HG02885 (cell line): ENCODE results near the gene HRG.
A peak's percentile ranks its signal among the peaks of the same experiment; 100 is the strongest.
"Not testable (repeated sequence)": the region's sequence is repeated elsewhere in the genome, so short reads cannot be mapped to it uniquely, and the experiment has no call there.

Source experiments
- ATAC-seq: cut with Tn5 transposase; IDR thresholded peaks from one replicate; pipeline ENCODE4 v1.9.1; 2021; ENCODE audit warnings: mild to moderate bottlenecking; ENCODE audit not compliant: unreplicated experiment, poor library complexity

Gene HRG

GRCh38 chr3:186678604-186679003 is 12.8 kb downstream of the HRG start:
- no peak for ATAC-seq

- no peak for ATAC-seq
Measured at GRCh38 chr3:186679151-186679550, 13.3 kb downstream of the HRG start.

- no peak for ATAC-seq
Measured at GRCh38 chr3:186680869-186681268, 15.1 kb downstream of the HRG start.

GRCh38 chr3:186682812-186683211 is 17.0 kb downstream of the HRG start:
- no peak for ATAC-seq

GRCh38 chr3:186683979-186684378 is 18.2 kb downstream of the HRG start:
- no peak for ATAC-seq

- ATAC-seq = not testable (repeated sequence)
Measured at GRCh38 chr3:186686475-186686874, 20.7 kb downstream of the HRG start.

GRCh38 chr3:186687120-186687651 is 21.4 kb downstream of the HRG start:
- no peak for ATAC-seq

GRCh38 chr3:186690304-186690703 is 24.5 kb downstream of the HRG start:
- ATAC-seq = not testable (repeated sequence)

- no peak for ATAC-seq
Measured at GRCh38 chr3:186691676-186692075, 25.9 kb downstream of the HRG start.

- no peak for ATAC-seq
Measured at GRCh38 chr3:186693843-186694242, 28.0 kb downstream of the HRG start.

GRCh38 chr3:186694288-186695032 is 28.6 kb downstream of the HRG start:
- ATAC-seq = no peak

GRCh38 chr3:186696522-186696921 is 30.7 kb downstream of the HRG start:
- no peak for ATAC-seq

GRCh38 chr3:186697510-186697909 is 31.7 kb downstream of the HRG start:
- no peak for ATAC-seq

GRCh38 chr3:186700267-186700666 is 34.5 kb downstream of the HRG start:
- ATAC-seq = peak; percentile 57

GRCh38 chr3:186702451-186702850 is 36.6 kb downstream of the HRG start:
- not testable (repeated sequence) for ATAC-seq

- ATAC-seq = peak; percentile 51
Measured at GRCh38 chr3:186705882-186706780, 40.3 kb downstream of the HRG start.

- ATAC-seq = no peak
Measured at GRCh38 chr3:186708983-186709679, 43.3 kb downstream of the HRG start.

- ATAC-seq = not testable (repeated sequence)
Measured at GRCh38 chr3:186710694-186711093, 44.9 kb downstream of the HRG start.

GRCh38 chr3:186713499-186713898 is 47.7 kb downstream of the HRG start:
- no peak for ATAC-seq

- ATAC-seq = no peak
Measured at GRCh38 chr3:186717039-186717457, 51.2 kb downstream of the HRG start, which contains the start of gene KNG1. KNG1 (plus strand) TSS chr3:186717359; CDS start chr3:186717543, 184 bp downstream.
